Neutrophil (primary cell): ENCODE data around the gene NELL2.
"Not testable (repeated sequence)": the region's sequence is repeated elsewhere in the genome, so short reads cannot be mapped to it uniquely, and the experiment has no call there.

Experiments
- H3K27ac ChIP-seq: fragments of 200-600 bp; sonication (generic); 2 replicates; pipeline ENCODE4 v1.5.1; 2016; ENCODE audit warnings: mild to moderate bottlenecking, moderate library complexity
- H3K27me3 ChIP-seq: fragments of 200-600 bp; sonication (generic); 2 replicates; pipeline ENCODE4 v1.6.0; 2016; ENCODE audit warnings: mild to moderate bottlenecking
- H3K36me3 ChIP-seq: fragments of 200-600 bp; sonication (generic); 2 replicates; pipeline ENCODE4 v1.5.1; 2017
- H3K4me1 ChIP-seq, 2 experiments: fragments of 200-600 bp in 1 of 2; sonication (generic) in 1 of 2; 1 replicate in 1 of 2; 2 replicates in 1 of 2; pipeline versions ENCODE4 v1.5.1 to v1.6.1; 2013 to 2016; ENCODE audit warnings: low read depth in 1 of 2, low read length in 1 of 2, mild to moderate bottlenecking in 1 of 2, moderate library complexity in 1 of 2; ENCODE audit not compliant: control insufficient read depth in 1 of 2, insufficient read depth in 1 of 2
- H3K4me3 ChIP-seq, 2 experiments: fragments of 200-600 bp in 1 of 2; sonication (generic) in 1 of 2; 1 replicate in 1 of 2; 2 replicates in 1 of 2; pipeline ENCODE4 v1.5.1; 2013 to 2016; ENCODE audit warnings: low read depth in 1 of 2, low read length in 1 of 2, mild to moderate bottlenecking in 1 of 2, moderate library complexity in 1 of 2
- H3K9me3 ChIP-seq: fragments of 200-600 bp; sonication (generic); 2 replicates; pipeline ENCODE4 v1.5.1; 2016
- TF ChIP-seq, protein P1 (sequence below): fragments of 200-600 bp; sonication (generic); IDR thresholded peaks from 2 replicates; pipeline ENCODE4 v1.5.1; 2016; ENCODE audit warnings: antibody characterized with exemption

NELL2 gene

DNA sequence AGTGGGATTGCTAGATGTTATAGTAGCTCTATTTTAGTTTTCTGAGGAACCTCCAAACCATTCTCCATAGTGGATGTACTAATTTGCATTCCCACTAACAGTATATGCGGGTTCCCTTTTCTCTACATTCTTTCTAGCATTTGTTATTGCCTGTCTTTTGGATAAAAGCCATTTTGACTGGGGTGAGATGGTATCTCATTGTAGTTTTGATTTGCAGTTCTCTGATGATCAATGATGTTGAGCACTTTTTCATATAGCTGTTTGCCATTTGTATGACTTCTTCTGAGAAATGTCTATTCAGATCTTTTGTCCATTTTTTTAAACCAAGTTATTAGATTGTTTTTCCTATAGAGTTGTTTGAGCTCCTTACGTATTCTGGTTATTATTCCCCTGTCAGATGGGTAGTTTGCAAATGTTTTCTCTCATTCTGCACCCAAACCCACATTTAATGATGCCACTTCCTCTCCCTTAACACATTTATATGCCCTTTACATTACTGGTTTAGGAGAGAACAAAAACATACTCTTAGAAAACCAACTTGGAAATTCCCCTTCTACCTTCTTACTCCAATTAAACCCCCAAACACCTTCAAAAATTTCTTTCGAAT, 48.2 kb downstream of the NELL2 start:
- TF ChIP-seq, protein P1, sequence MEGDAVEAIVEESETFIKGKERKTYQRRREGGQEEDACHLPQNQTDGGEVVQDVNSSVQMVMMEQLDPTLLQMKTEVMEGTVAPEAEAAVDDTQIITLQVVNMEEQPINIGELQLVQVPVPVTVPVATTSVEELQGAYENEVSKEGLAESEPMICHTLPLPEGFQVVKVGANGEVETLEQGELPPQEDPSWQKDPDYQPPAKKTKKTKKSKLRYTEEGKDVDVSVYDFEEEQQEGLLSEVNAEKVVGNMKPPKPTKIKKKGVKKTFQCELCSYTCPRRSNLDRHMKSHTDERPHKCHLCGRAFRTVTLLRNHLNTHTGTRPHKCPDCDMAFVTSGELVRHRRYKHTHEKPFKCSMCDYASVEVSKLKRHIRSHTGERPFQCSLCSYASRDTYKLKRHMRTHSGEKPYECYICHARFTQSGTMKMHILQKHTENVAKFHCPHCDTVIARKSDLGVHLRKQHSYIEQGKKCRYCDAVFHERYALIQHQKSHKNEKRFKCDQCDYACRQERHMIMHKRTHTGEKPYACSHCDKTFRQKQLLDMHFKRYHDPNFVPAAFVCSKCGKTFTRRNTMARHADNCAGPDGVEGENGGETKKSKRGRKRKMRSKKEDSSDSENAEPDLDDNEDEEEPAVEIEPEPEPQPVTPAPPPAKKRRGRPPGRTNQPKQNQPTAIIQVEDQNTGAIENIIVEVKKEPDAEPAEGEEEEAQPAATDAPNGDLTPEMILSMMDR: no peak
- Histone ChIP-seq H3K4me3 (no peak overlapping the region), H3K9me3 (no peaks in the 10 kb centered on the region), H3K4me1 (no peaks in the 10 kb centered on the region), H3K36me3 (no peaks in the 10 kb centered on the region), H3K27me3 (no peaks in the 10 kb centered on the region), H3K27ac (no peak overlapping the region)

DNA sequence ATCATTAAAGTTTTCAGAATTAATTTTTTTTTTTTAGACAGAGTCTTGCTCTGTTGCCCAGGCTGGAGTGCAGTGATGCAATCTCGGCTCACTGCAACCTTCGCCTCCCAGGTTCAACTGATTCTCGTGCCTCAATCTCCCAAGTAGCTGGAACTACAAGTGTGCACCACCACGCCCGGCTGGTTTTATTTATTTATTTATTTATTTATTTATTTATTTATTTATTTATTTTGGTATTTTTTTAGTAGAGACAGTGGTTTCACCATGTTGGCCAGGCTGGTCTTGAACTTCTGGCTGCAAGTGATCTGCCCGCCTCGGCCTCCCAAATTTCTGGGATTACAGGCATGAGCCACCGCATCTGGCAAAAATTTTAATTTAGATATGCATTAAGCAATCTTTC, 54.4 kb downstream of the NELL2 start:
- not testable (repeated sequence) for H3K9me3 ChIP-seq, H3K4me1 ChIP-seq, H3K27ac ChIP-seq, H3K36me3 ChIP-seq, H3K27me3 ChIP-seq, H3K4me3 ChIP-seq

- TF ChIP-seq, protein P1: no peak
- Histone ChIP-seq H3K27me3 (no peaks in the 10 kb centered on the region), H3K4me1 (no peaks in the 10 kb centered on the region), H3K4me3 (no peak overlapping the region), H3K27ac (no peak overlapping the region), H3K9me3 (no peaks in the 10 kb centered on the region), H3K36me3 (no peaks in the 10 kb centered on the region)
These were observed 56.2 kb downstream of the NELL2 start for GRCh38 chr12:44819884-44820283.

DNA sequence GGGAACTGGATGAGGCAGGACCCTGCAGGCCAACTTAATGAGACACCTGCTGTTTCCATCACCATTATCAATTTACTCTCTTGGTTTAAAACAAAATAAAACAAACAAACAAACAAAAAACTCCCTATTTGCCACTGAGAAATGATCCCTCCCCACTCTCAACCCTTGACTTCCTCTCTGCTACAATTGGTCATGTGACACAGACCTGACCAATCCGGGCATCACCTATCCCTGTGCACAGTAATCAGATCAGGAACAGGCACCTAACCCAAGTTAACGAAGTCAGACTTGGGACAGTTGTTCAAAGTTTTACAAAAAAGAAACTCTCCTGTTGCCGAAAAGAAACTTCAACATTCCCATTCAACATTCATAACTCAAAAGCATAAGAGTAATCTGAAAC, 58.4 kb downstream of the NELL2 start:
- Histone ChIP-seq H3K27me3 (no peaks in the 10 kb centered on the region), H3K36me3 (no peaks in the 10 kb centered on the region), H3K27ac (no peak overlapping the region), H3K4me1 (no peaks in the 10 kb centered on the region), H3K4me3 (no peak overlapping the region), H3K9me3 (no peaks in the 10 kb centered on the region)
- TF ChIP-seq, protein P1: no peak

DNA sequence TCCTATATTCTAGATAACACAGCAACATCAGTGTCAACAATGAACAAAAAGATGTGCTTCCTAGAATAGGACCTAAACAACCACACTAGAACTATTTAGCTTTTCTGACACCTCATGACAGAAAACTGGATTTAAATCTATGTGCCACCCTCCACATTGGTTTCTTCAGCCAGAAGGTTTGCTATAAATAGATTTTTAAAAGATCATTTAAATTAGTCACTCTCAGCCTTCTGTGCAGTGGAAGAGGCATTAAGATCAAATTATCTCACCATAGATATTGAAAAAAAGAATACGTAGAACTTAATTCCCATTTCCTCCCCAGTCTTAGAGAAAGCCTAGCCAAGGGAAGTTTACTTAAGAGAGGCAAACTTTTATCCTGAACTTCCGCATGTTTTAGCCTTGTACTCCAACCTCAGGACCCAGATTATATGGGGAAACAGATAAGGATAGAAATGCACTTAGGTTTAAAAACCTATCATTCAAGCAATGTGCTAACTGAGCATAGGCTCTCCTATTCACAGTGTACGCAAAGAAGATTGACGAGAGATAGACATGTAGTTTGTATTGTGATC, 59.6 kb downstream of the NELL2 start:
- no peaks in the 10 kb centered on the region for H3K36me3 ChIP-seq
- no peak overlapping the region for H3K27ac ChIP-seq
- TF ChIP-seq, protein P1: no peak
- no peaks in the 10 kb centered on the region for H3K27me3 ChIP-seq
- H3K4me3 ChIP-seq: no peak overlapping the region
- no peaks in the 10 kb centered on the region for H3K4me1 ChIP-seq
- no peaks in the 10 kb centered on the region for H3K9me3 ChIP-seq

DNA sequence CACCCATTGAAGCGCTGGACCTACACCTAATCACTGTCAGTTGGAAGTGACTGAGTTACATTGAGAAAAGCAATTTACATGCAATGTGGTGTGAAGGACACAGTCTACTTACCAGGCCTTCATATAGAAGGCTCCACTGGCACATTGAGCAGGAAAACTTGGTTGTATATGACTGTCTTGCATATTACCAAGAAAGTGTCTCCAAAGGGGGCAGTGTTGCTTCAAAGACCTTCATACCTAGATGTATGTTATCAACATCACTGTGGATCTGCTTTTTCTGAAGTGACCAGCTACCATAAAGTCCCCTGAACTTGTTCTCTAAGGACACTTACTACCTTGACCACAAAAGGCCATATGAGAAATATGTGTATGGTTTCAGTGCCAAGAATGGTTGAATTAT, 64.1 kb downstream of the NELL2 start:
- Histone ChIP-seq H3K4me3 (no peak overlapping the region), H3K9me3 (no peaks in the 10 kb centered on the region), H3K4me1 (no peaks in the 10 kb centered on the region), H3K27me3 (no peaks in the 10 kb centered on the region), H3K27ac (no peak overlapping the region), H3K36me3 (no peaks in the 10 kb centered on the region)
- TF ChIP-seq, protein P1: no peak
